Measurements from ENCODE around the gene YARS1.

DNA sequence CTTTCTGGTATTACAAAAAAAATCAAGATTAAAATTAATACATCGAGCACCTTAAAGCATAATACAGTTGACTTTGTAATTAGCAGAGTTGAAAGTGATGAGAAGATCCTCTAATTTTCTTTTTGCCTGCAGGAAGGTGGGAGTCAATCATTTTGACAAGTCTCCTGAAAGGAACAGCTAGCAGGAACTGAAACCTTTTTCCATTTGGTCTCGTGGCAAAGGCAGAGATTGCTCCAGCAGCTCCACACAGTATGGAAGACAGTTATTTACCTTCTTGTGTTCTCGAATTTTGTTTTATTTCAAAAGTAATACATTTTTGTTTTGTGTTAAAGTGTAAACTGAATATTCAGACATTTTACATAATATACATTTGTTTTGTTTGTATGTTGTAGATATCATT is 8.0 kb upstream of the YARS1 start:
- TF ChIP-seq, protein P1, sequence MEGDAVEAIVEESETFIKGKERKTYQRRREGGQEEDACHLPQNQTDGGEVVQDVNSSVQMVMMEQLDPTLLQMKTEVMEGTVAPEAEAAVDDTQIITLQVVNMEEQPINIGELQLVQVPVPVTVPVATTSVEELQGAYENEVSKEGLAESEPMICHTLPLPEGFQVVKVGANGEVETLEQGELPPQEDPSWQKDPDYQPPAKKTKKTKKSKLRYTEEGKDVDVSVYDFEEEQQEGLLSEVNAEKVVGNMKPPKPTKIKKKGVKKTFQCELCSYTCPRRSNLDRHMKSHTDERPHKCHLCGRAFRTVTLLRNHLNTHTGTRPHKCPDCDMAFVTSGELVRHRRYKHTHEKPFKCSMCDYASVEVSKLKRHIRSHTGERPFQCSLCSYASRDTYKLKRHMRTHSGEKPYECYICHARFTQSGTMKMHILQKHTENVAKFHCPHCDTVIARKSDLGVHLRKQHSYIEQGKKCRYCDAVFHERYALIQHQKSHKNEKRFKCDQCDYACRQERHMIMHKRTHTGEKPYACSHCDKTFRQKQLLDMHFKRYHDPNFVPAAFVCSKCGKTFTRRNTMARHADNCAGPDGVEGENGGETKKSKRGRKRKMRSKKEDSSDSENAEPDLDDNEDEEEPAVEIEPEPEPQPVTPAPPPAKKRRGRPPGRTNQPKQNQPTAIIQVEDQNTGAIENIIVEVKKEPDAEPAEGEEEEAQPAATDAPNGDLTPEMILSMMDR (conservative IDR thresholded peaks at IDR 0.05; ENCODE audit: low read length), result no peak
- no peak for TF ChIP-seq EZH2phosphoT487 (IDR thresholded peaks at IDR 0.05; ENCODE audit: borderline replicate concordance)
